Endometrial microvascular endothelial cells (primary cell): ENCODE data around the gene FAM151A. TPM values are rescaled to one million over a fixed set of nuclear protein-coding genes. Genes with fewer than 3 reads are reported as not detected.
"Not testable (repeated sequence)": the region's sequence is repeated elsewhere in the genome, so short reads cannot be mapped to it uniquely, and the experiment has no call there.

Experiments used
- in situ Hi-C: cut with HindIII; loops from 2 replicates; pipeline ENCODE4 v1.10.0; 2017; ENCODE audit warnings: low sequenced_read_pairs, low pct_unique_long_range_greater_than_20kb; ENCODE audit errors: inconsistent ontology term
- total RNA-seq: library from RNA; depleted of rRNA; stranded (reverse); fragments of >200 nt; gene quantifications from one replicate; pipeline ENCODE4 v1.2.3, GENCODE V29; 2015; ENCODE audit errors: inconsistent ontology term

Gene FAM151A
- total RNA-seq, 1 donor from 2014 or later: not detected

DNA sequence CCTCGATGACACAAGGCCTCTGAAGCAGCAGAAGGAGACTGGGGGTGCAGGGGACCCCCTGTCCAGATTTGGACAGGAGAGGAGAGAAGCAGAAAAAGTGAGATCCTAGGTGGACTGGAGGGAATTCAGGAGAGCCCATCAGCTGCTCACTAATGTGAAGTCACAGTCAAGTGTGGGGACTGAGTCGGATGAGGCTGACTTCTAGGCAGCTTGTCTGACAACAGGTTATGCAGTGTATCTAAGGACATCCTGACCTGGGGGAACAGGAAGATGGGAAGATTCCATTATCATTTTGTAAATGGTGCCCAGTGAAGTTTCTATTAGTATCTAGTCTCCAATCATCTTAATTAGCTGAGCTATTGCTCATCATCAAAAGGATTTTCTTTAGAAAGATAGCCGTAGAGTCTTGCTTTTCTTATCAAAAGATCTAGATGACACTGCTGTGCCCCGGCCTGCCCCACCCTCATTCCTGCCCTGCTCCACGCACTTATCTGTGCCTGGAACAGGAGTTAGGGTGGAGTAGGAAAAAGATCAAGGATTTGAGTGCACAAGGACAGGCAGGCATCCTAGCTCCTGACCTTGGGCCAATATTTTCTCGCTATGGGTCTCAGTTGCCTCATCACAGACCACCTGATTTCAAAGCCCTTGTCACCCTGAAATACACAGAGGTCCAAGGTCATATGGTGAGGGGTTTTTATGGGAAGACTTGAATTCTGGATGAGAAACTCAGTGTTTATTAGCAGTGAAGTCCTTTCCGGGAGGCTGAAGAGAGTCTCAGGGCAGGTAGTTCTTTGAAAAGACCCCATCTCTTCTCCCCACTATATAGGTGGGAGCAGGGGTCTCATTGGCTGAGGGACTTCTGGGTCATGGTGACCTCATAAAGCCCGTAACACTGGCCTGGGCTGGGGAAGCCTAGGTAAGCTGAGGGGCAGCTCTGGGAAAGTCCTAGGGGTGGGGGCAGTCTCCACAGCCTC, 17.8 kb upstream of the FAM151A start, which contains the start of gene MROH7:
Gene MROH7 (plus strand): TSS at position 924 of the 974 bp plus-strand sequence. CDS start 11,141 bp downstream, outside the sequence.
- in situ Hi-C loops: no loop called here

DNA sequence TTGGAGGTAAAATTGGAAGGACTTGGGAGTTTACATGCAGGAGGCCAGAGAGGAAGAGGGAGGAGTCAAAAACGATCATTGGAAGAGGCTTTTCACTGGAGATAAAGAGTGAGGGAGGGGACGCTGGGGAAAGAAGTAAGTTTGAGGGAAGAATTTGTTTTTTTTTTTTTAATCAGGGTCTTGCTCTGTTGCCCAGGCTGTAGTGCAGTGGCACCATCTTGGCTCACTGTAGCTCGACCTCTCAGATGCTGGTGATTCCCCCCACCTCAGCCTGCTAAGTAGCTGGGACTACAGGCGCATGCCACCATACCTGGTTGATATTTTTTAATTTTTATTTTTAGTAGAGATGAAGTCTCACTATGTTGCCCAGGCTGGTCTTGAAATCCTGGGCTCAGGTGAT, 17.0 kb upstream of the FAM151A start:
- in situ Hi-C loops: no loop called here

DNA sequence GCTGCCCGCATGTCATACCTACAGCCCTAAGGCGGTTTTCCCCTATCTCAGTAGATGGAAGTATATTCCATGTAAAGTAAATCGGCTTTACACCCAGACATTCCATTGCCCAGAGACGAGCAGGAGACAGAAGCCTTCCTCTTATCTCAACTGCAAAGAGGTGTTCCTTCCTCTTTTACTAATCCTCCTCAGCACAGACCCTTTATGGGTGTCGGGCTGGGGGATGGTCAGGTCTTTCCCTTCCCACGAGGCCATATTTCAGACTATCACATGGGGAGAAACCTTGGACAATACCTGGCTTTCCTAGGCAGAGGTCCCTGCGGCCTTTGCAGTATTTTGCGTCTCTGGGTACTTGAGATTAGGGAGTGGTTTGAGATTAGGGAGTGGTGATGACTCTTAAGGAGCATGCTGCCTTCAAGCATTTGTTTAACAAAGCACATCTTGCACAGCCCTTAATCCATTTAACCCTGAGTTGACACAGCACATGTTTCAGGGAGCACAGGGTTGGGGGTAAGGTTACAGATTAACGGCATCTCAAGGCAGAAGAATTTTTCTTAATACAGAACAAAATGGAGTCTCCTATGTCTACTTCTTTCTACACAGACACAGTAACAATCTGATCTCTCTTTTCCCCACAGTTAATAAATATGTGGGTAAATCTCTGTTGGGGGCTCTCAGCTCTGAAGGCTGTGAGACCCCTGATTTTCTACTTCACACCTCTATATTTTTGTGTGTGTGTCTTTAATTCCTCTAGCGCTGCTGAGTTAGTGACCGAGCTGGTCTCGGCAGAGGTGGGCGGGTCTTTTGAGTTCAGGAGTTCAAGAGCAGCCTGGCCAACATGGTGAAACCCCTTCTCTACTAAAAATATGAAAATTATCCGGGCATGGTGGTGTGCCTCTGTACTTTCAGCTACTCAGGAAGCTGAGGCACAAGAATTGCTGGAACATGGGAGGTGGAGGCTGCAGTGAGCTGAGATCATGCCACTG, 13.4 kb upstream of the FAM151A start:
- in situ Hi-C loops: not testable (repeated sequence)

DNA sequence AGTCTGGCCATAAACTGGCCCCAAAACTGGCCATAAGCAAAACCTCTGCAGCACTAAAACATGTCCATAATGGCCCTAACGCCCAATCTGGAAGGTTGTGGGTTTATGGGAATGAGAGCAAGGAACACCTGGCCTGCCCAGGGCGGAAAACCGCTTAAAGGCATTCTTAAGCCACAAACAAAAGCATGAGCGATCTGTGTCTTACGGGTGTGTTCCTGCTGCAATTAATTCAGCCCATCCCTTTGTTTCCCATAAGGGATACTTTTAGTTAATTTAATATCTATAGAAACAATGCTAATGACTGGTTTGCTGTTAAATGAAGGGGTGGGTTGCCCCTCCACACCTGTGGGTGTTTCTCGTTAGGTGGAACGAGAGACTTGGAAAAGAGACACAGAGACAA, 12.5 kb upstream of the FAM151A start:
- in situ Hi-C loops: not testable (repeated sequence)

DNA sequence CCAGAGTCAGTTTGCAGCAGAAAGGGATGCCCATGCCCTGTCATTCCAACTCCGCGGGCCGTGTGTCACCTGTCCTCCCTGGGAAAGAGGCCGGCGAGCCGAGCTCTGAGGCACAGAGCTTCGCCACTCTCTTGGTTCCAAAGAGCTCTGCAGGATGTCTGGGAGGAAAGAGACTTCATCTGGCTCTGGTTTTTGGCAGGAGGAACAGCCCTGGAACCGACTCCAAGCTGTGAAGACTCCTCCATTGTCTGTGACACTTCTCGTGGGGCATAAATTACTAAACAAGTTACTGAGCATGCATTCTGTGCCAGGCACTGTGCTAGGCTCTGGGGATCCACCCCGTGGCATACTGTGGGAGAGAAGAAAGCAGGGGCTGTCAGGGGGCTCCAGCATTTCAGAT, 3.9 kb upstream of the FAM151A start:
- in situ Hi-C loops: no loop called here

DNA sequence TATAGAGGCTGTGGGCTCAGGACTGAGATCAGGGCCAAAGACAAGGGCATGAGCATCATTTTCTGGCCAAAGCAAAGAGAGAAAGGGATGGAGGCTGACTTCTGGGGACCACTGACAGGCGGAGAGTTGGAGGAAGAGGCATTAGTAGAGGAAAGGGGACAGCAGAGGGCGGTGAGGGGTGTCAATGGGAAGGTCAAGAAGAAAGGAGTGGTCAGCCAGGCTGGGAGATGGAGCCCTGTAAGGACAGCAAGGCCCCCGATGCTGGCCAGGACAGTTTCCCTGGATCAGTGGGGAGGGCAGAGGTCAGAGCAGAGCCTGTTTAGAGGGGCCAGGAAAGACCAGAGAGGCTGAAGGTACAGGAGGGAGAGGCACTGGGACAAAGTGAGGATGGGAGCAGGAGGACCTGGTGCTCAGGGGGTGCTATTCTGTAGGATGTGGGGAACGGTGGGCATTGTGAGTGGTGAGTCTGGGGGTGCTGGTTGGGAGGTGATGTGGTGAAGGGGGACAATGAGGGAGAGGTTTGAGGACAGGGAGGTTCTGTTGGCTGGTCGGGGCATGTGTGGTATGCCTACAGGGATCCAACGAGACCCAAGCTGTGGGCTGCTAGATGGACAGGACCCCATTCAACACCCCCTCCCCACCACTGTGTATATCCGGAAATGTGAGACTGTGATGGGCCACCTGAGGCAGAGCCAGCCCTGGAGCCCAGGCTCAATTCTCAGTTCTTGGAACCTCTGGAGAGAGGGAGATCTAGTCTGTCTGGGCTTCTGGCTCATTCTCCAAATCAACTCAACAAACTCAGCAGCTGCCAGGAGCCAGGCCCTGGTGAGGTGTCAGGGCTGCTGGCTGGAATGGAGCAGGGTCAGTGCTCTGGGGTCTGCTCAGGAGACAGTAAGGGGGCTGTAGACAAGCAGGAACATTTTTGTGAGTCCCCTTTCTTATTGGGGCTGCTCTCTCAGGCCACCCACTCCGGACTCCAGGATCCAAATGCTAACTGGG, 1.4 kb upstream of the FAM151A start:
- in situ Hi-C loops: no loop called here

DNA sequence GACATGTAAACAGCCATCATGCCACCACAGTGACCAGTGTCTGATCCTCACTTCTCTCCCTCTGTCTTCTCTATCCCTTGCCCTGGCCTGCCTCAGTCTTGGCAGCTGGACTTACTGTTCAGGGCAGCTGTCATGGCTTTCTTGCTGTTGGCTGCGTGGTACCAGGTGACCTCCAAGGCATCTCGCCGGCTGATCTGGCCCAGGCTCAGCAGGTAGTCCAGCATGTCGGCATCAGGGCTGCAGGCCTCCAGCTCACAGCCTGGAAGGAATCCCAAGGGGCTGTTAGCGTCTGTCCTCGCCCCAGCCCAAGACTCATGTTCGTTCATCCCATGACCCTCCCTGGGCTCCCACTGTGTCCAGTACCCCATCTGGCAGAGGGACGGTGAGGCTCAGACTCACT, 3.6 kb downstream of the FAM151A start:
- in situ Hi-C loops: no loop called here

DNA sequence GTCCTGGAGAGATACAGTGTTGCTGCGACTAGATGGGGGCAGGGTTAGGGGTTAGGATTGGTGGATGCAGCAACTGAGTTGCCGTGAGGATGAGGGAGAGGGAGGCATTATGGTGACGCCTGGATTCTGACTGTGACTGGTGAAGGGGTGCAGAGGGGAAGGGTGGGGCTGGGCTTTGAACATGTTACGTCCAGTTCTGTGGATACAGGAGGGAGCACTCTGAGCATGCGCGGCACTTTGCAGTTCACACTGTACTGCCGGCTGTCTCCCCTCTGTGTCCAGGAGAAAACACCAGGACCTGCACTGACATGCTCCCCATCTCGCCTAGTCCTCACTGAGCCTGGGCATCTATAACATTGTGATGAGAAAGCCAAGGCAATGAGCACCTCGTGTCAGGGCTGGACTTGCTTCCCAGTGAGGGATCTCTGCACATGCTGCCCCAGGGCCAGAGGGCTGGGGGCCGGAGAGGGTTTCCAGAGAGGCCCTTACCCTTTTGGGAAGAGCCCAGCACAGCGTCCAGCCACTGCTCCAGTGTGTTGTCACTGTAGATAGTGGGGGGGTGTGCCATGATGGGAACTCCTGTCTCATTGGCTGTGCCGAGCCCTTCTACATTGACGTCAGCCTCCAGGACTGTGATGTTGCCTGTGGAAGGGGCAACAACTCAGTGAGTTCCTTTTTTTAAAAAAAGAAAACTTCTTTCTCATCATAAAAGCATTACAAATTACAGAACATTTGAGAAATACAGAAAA, 7.6 kb downstream of the FAM151A start:
- in situ Hi-C loops: no loop called here

DNA sequence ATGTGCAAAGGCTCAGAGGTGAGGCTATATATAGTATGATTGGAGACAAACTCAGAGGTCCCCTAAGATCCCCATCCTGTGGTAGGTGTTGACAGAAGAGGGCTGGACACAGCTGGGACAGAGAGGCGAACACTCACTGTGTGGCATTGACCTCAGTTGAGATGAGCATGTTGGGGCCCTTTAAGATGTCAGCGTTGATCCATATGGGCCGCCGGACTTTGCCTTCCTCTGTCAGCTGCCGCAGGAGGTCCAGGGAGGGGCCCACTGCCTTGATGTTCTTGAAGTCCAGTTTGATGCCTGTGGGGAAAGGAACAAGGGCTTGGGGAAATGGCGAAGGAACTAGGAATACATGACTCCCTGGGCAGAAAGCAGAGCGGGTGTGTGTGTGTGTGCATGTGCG, 8.8 kb downstream of the FAM151A start:
- in situ Hi-C loops: no loop called here

DNA sequence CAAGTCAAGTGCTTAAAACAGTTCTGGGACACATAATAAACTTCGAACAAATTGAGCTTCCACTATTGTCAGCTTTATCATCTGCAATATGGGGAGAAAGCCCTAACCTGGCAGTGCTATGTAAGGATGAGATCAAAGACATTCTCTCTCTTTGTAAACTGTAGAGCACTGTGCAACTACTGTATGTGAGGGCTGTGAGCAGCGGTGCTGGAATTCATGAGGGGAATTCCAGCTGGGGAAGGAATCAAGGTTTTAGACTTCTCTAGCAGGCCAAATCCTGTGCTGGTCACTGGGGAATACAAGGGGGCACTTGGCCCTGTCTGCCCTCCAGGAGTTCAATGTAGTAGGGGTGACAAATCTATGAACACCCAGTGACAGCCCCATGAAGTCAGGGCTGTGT, 9.3 kb downstream of the FAM151A start:
- in situ Hi-C loops: no loop called here

DNA sequence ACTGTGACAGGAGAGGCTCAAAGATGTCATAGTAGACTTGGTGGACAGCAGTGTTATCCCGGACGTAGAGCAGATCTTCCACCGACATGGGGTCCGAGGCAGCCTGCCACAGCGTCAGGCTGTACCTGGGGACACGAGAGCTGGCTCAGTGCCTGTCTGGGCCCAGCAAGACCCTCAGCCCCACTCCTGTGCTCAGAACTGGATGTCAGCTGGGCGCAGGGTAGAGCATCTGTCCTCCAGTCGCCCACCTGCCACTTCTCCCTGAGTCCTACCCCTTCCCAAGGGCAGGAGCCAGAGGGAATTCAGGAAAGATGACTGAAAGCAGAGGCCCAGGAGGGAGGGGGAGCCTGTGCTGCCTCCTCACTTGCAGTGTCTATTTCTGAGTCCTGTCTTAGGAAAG, 11.7 kb downstream of the FAM151A start:
- in situ Hi-C loops: no loop called here

DNA sequence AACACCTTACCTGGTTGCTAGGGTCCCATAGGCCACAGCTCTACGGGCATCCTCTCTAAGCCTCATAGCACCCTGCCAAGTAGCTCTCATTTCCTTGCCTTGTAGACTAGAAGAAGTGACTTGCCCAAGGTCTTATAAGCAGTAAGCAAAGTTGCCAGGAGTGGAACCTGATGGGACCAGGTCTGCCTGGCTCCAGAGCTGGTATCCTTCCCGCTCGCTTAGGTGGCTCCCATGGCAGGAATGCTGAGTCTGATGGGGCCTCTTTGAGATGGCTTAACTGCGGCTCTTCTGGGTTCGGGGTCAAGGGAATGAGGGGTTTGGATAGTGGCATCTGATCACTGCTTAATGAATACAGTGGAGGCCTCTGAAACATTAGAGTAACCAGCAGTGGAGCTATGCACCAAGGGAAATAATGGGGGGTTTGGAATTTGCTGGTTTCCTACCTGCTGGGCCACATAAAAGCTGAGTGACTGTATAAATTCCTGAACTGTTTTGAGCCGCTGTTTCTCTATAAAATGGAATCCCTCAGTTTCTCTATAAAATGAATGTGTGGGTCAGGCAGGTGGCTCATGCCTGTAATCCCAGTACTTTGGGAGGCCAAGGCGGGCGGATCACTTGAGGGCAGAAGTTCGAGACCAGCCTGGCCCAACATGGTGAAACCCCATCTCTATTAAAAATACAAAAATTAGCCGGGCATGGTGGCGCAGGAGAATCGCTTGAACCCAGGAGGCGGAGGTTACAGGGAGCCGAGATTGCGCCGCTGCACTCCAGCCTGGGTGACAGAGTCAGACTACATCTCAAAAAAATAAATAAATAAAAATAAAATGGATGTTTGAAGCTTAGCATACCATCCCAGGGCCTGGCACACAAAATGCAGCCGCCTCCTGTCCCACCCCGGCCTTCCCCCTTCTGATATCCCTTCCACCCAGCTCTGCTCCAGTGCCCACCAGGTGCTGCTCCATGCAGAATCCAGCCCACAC, 12.4 kb downstream of the FAM151A start:
- in situ Hi-C loops: no loop called here

DNA sequence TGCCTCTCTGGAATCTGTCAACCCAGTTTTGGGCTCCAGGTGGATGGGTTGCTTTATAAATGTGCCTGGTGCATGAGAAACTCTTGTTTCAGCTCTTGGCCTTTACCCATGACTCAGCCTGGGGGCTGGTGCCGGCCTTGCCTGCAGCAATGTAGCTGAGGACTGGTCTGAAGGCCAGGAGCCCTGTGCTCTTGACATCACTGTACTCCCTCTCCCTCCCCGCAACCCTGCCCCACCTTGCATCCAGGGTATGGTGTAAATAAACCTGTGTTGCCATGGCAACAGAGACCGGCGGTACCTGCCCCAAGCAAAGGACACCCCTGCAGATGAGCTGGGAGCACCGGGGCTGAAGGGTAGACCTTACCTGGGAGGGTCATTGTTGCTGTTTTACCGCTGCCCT, 13.3 kb downstream of the FAM151A start:
- in situ Hi-C loops: no loop called here

DNA sequence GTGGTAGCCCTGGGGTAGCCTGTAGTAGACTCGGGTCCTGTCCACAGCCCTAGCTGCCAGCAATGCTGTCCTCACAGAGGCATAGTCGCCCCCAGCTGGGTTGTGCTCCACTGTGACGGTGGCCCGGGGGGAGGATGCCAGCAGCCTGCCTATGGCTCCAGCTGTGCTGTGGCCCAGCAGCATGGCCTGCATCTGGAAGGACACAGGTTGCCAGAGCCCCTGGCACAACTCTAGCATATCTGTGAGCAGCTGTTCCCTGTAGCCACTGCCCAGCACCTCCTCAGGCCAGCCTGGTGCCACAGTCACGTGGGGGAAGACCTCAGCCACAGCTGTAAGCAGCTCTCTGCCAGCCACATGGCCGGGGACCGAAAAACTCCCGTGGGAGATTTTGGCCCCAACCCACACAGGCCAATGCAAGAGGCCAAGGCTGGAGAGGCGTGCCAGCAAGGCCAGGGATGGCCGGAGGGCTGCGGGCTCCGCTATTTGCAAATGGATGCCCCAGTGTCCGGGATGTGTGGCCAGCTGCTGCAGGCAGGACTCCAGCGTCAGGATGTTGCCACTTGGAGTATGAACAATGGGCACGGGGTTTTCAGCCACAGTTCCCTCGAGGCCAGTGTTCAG, 13.9 kb downstream of the FAM151A start:
- in situ Hi-C loops: no loop called here

DNA sequence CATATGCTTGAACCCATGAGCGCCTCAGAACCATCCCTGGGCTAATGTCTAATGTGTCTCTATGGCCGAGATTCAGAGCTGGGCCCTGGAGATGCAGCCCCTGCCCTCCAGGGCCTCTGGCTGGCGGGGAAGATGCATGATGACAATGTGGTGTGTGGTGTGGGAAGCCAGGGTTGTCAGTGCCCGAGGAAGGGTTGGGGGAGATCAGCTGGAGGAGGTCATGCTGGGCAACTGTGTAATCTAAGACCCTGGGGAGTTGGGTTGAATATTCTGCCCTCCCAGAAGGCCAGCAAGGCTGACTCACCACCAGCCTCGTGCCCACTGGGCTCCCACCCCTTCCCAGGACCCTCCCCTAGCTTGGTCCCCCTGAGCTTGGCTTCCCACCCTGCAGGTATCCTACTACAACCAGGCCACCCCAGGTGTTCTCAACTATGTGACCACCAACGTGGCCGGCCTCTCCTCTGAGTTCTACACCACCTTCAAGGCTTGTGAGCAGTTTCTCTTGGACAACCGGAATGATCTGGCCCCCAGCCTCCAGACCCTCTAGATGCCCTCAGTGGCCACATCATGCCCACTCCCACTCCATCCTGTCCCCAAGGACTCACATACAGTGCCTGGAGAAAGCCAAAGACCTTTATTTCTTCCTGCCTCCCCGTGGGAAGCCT, 14.6 kb downstream of the FAM151A start:
- in situ Hi-C loops: no loop called here
